Renal cortical epithelial cell (primary cell): ENCODE results near the gene PEX10. TPM values are rescaled to one million over a fixed set of nuclear protein-coding genes. Genes with fewer than 3 reads are reported as not detected.
"Not testable (repeated sequence)": the region's sequence is repeated elsewhere in the genome, so short reads cannot be mapped to it uniquely, and the experiment has no call there.

ENCODE experiments used
- DNase-seq: peaks from one replicate; pipeline ENCODE4 v3.0.0-alpha.2; 2011; ENCODE audit warnings: low read depth
- total RNA-seq: library from RNA; depleted of rRNA; stranded (reverse); fragments of >200 nt; gene quantifications from 2 replicates; pipeline ENCODE4 v1.2.3, GENCODE V29; 2014

Gene PEX10
- total RNA-seq, 1 donor from 2014 or later: 38.0 TPM

GRCh38 chr1:2443277-2444137 is 31.1 kb upstream of the PEX10 start:
- no peak for DNase-seq

- DNase-seq: no peak
Observed at GRCh38 chr1:2442661-2443060, 30.3 kb upstream of the PEX10 start.

- no peak for DNase-seq
Observed at GRCh38 chr1:2441746-2442145, 29.4 kb upstream of the PEX10 start.

- DNase-seq: not testable (repeated sequence)
Observed at GRCh38 chr1:2440346-2440745, 28.0 kb upstream of the PEX10 start.

- no peak for DNase-seq
Observed at GRCh38 chr1:2439369-2439768, 27.0 kb upstream of the PEX10 start.

- DNase-seq: no peak
Observed at GRCh38 chr1:2438641-2439040, 26.3 kb upstream of the PEX10 start.

GRCh38 chr1:2438038-2438437 is 25.7 kb upstream of the PEX10 start:
- no peak for DNase-seq

GRCh38 chr1:2437617-2438016 is 25.3 kb upstream of the PEX10 start:
- no peak for DNase-seq

- DNase-seq: no peak
Observed at GRCh38 chr1:2436876-2437275, 24.5 kb upstream of the PEX10 start.

GRCh38 chr1:2435746-2436355 is 23.5 kb upstream of the PEX10 start:
- no peak for DNase-seq

- DNase-seq: no peak
Observed at GRCh38 chr1:2435091-2435490, 22.7 kb upstream of the PEX10 start.

- DNase-seq: no peak
Observed at GRCh38 chr1:2433936-2434655, 21.7 kb upstream of the PEX10 start.

GRCh38 chr1:2433196-2433595 is 20.8 kb upstream of the PEX10 start:
- DNase-seq: no peak

GRCh38 chr1:2432441-2432844 is 20.1 kb upstream of the PEX10 start:
- DNase-seq: no peak

GRCh38 chr1:2431518-2431917 is 19.2 kb upstream of the PEX10 start:
- DNase-seq: no peak

GRCh38 chr1:2431103-2431502 is 18.7 kb upstream of the PEX10 start:
- DNase-seq: no peak

- DNase-seq: no peak
Observed at GRCh38 chr1:2430592-2430973, 18.2 kb upstream of the PEX10 start.

- no peak for DNase-seq
Observed at GRCh38 chr1:2429780-2430591, 17.6 kb upstream of the PEX10 start.

- no peak for DNase-seq
Observed at GRCh38 chr1:2428490-2428889, 16.1 kb upstream of the PEX10 start.

- no peak for DNase-seq
Observed at GRCh38 chr1:2427976-2428375, 15.6 kb upstream of the PEX10 start.

GRCh38 chr1:2427051-2427450 is 14.7 kb upstream of the PEX10 start:
- DNase-seq: no peak

GRCh38 chr1:2426540-2426939 is 14.2 kb upstream of the PEX10 start:
- no peak for DNase-seq
